NCI-H524 treated with DMSO at 0.1 percent for 48 hours (cell line): Measurements from ENCODE around the gene MIP.
"Not testable (repeated sequence)": the region's sequence is repeated elsewhere in the genome, so short reads cannot be mapped to it uniquely, and the experiment has no call there.

Experiments
- DNase-seq: peaks from one replicate; lab custom pipeline; 2025; lab: John Stamatoyannopoulos, UW

Gene MIP

GRCh38 chr12:56468216-56469006, 14.0 kb upstream of the MIP start, which contains the start of gene SPRYD4:
Gene SPRYD4 (plus strand): TSS chr12:56468578. CDS start chr12:56468592, 14 bp downstream.
- DNase-seq = peak; percentile 55

GRCh38 chr12:56462565-56462964, 8.1 kb upstream of the MIP start:
- DNase-seq = no peak

GRCh38 chr12:56461235-56462159, 7.0 kb upstream of the MIP start:
- DNase-seq = no peak

GRCh38 chr12:56457817-56458216, 3.4 kb upstream of the MIP start:
- no peak for DNase-seq

GRCh38 chr12:56451147-56451546, 3.3 kb downstream of the MIP start:
- DNase-seq = no peak

GRCh38 chr12:56450241-56450640, 4.2 kb downstream of the MIP start:
- DNase-seq = peak; percentile 75

- DNase-seq = no peak
Measured at GRCh38 chr12:56449622-56449984, 4.9 kb downstream of the MIP start.

GRCh38 chr12:56448860-56449621, 5.4 kb downstream of the MIP start, which contains the start of gene TIMELESS:
Gene TIMELESS (minus strand): TSS chr12:56449426. CDS start chr12:56434170, 15,256 bp downstream.
- DNase-seq = peak; percentile 61

- not testable (repeated sequence) for DNase-seq
Measured at GRCh38 chr12:56443208-56443607, 11.2 kb downstream of the MIP start.

GRCh38 chr12:56437430-56438176, 16.9 kb downstream of the MIP start:
- no peak for DNase-seq

- DNase-seq = no peak
Measured at GRCh38 chr12:56434828-56435227, 19.6 kb downstream of the MIP start.

GRCh38 chr12:56431850-56432249, 22.6 kb downstream of the MIP start:
- DNase-seq = no peak

- no peak for DNase-seq
Measured at GRCh38 chr12:56431288-56431687, 23.2 kb downstream of the MIP start.

GRCh38 chr12:56425940-56426438, 28.5 kb downstream of the MIP start:
- no peak for DNase-seq

GRCh38 chr12:56425193-56425592, 29.3 kb downstream of the MIP start:
- DNase-seq = no peak

GRCh38 chr12:56420411-56420810, 34.0 kb downstream of the MIP start:
- no peak for DNase-seq

GRCh38 chr12:56417739-56418138, 36.7 kb downstream of the MIP start:
- DNase-seq = no peak

GRCh38 chr12:56414401-56414800, 40.1 kb downstream of the MIP start:
- no peak for DNase-seq

GRCh38 chr12:56413392-56413791, 41.1 kb downstream of the MIP start:
- no peak for DNase-seq

GRCh38 chr12:56411781-56412639, 42.4 kb downstream of the MIP start:
- no peak for DNase-seq
